GM12801 (cell line): ENCODE data around the gene TMEM37.

ENCODE experiments used
- TF ChIP-seq, protein P1 (sequence below): IDR thresholded peaks from one replicate; pipeline ENCODE4 v1.5.1; 2011; ENCODE audit warnings: control low read depth; ENCODE audit not compliant: insufficient read length; ENCODE audit errors: extremely low read depth

TMEM37 gene

DNA sequence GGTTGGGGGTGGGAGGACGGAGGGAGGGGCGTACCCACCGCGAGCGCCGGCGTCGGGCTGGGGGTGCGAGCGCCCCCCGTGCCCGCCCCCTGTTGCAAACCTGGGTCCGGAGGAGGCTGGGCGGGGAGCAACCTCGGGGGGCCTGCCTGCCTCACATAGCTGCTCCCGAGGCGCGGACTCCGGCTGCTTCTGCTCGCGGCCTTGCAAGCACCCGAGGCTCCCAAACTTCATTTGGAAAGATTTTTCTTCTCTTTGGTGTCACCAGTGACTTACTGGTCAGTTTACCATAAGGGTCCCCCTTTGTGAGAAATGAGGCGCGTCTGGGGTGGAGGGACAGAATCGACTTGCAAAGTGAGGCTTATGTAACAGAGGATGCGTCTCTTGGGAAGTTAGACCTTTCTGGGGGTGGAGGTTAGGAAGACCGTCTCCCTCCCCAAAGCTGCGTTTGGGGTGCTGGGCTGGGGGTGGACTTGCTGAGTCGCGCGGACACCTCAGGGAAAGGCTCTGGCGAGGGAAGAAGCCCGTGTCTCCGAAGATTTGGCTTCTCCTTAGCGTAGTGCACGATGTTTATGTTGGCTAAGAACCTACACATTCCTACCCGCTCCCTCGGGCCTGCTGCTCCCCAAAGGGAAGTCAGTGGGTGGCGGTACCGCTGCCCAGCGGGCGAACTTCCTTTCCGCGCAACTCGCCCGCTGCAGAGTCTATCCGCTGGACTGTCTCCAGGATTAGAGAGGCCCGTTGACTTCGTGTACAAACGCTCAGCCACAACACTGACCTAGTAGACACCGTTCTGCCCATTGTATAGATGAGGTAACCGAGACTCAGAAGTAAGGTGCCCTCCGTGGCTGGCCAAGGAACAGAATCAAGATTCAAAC, 559 bp downstream of the TMEM37 start:
- TF ChIP-seq, protein P1, sequence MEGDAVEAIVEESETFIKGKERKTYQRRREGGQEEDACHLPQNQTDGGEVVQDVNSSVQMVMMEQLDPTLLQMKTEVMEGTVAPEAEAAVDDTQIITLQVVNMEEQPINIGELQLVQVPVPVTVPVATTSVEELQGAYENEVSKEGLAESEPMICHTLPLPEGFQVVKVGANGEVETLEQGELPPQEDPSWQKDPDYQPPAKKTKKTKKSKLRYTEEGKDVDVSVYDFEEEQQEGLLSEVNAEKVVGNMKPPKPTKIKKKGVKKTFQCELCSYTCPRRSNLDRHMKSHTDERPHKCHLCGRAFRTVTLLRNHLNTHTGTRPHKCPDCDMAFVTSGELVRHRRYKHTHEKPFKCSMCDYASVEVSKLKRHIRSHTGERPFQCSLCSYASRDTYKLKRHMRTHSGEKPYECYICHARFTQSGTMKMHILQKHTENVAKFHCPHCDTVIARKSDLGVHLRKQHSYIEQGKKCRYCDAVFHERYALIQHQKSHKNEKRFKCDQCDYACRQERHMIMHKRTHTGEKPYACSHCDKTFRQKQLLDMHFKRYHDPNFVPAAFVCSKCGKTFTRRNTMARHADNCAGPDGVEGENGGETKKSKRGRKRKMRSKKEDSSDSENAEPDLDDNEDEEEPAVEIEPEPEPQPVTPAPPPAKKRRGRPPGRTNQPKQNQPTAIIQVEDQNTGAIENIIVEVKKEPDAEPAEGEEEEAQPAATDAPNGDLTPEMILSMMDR, result no peak

DNA sequence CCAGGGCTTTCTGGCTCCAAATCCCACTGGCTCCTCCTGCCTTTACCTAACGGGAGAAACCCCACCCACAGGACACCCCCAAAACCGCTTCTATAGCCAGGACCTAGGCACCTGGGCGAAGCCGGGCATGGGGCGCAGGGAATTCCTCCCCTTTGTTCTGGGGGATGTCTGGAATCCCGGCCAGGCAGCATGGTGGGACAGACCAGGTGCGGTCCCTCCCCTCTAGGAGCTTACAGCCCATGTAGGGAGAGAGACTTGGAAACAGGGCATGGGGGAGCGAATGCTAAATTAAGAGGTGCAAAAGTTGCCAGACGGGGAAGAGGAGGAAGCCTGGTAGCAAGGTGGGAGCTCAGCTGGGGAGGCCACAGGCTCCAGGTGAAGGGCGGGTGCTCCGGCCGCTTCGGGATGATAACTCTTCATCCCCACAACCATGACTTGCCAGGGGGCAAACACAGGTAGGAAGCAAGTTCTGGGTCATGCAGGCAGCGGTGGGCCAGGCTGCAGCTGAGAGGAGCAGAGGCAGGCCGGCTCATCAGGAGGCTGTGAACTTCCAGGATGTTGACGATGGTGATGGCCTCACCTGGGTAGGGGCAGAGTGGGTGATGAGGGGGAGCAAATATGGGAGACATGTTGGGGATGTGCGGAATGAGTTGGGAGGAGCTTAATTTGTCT, 1.3 kb downstream of the TMEM37 start:
- TF ChIP-seq, protein P1, result no peak

DNA sequence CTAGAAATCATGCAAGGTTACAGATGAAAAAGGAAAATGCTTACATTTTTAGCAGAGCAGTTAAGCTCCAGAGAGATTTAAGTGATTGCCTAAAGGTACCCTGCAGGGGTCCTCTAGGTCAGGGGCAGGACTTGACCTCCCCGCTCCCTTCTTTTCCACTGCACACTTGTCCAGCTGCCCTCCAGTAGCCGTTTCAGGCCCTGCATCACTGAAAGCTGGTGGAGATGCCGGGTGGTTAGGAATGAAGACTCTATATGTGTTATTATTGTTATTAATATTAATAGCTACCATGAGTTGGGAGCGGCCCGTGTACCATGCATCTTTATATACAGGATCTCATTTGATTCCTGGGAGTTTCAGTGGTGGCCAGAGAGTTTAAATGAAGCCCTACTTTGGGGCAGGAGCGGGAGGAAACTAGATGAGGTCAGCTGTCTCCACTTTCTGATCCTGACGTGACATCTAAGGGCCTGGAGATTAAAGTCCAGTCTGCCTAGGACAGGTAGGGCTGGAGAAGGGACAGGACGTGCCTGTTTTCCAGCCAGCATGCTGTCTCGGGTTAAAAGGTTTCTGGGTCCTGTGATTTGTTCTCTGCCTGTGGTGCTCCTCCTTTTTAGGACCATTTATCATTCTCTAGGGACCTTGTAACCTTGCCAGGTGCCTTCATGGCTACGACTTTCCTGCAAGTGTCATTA, 2.1 kb downstream of the TMEM37 start:
- TF ChIP-seq, protein P1, result no peak

GRCh38 chr2:119434664-119435063, 3.0 kb downstream of the TMEM37 start:
- TF ChIP-seq, protein P1, result no peak

DNA sequence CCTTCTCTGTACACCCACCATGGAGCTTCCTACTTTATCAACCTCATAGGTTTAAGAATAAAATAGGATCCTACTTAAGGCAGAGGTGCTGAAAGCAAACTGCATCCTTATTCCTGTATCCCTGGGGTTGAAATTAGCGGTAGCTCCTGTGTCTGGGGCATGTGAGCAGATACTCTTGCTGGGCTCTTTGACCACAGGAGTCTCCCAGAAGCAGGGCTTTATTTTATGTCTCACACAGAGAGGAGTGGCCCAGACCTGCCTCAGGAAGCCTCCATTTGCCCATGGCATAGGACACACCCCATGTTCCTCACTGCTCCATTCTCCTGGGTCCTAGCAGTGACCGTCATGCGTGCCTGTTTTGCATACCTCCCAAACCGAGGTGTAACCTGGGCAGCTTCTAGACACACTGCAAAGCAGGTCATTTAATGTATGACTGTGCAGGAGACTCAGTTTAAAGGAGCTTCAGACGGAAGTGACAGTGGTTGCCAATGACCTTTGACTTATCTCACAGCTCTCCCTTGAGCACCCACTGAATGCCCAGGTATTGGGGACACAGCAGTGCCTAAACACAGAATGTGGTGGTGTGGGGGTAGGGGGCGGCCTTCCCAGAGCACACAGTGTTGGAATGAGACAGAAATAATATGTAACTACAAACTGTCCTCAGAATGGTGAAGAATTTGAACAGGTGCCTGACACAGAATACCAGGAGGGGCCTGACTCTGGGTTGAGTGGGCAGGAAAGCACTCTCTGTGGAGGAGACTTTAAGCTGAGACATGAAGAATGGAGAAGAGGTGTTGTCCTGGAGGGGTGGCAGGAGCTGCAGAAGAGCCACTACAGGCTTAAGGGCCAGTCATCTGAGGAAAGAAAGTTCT, 3.7 kb downstream of the TMEM37 start:
- TF ChIP-seq, protein P1, result no peak

- TF ChIP-seq, protein P1, result no peak
Observed at GRCh38 chr2:119435953-119436297, 4.3 kb downstream of the TMEM37 start.
